MG63 (cell line): ENCODE measurements around the gene OR51B5. TPM values are rescaled to one million over a fixed set of nuclear protein-coding genes. Genes with fewer than 3 reads are reported as not detected.
"Not testable (repeated sequence)": the region's sequence is repeated elsewhere in the genome, so short reads cannot be mapped to it uniquely, and the experiment has no call there.

Source experiments
- DNase-seq: peaks from one replicate; pipeline ENCODE4 v3.0.0-alpha.2; 2020
- H3K27me3 ChIP-seq: fragments of 250-450 bp; sonication (Bioruptor Pico); 2 replicates; pipeline ENCODE4 v1.5.1; 2020; ENCODE audit warnings: mild to moderate bottlenecking, moderate library complexity
- H3K36me3 ChIP-seq: fragments of 250-450 bp; sonication (Bioruptor Pico); 2 replicates; pipeline ENCODE4 v1.5.1; 2020; ENCODE audit warnings: mild to moderate bottlenecking, moderate library complexity
- H3K4me3 ChIP-seq: fragments of 250-450 bp; sonication (Bioruptor Pico); 2 replicates; pipeline ENCODE4 v1.5.1; 2020; ENCODE audit warnings: mild to moderate bottlenecking, moderate library complexity
- H3K9me3 ChIP-seq: fragments of 250-450 bp; sonication (Bioruptor Pico); 2 replicates; pipeline ENCODE4 v1.5.1; 2020; ENCODE audit warnings: mild to moderate bottlenecking, moderate library complexity
- total RNA-seq: library from RNA; depleted of rRNA; stranded (reverse); fragments of >200 nt; shearing (Covaris generic); gene quantifications from 2 replicates; pipeline ENCODE4 v1.2.3, GENCODE V29; 2014; ENCODE audit warnings: low replicate concordance; rRNA removed

OR51B5 gene
- total RNA-seq, 1 experiment from 2014 or later: 0.89 TPM

- H3K27me3 ChIP-seq, H3K36me3 ChIP-seq, H3K4me3 ChIP-seq, DNase-seq, H3K9me3 ChIP-seq: not testable (repeated sequence)
Observed at GRCh38 chr11:5294342-5294995, 48.9 kb downstream of the OR51B5 start.

- no peaks in the 10 kb centered on the region for H3K9me3 ChIP-seq
- H3K27me3 ChIP-seq: no peaks in the 10 kb centered on the region
- H3K4me3 ChIP-seq: no peak overlapping the region
- DNase-seq: no peak
- H3K36me3 ChIP-seq: no peaks in the 10 kb centered on the region
Observed at GRCh38 chr11:5293028-5293427, 50.3 kb downstream of the OR51B5 start.

Other genes with a start within 250 kb of the OR51B5 start
- gene OR52A5, start 205.2 kb downstream of the OR51B5 start, total RNA-seq: not detected in 2 replicates
- not detected in 2 replicates for gene OR52A1, start 188.8 kb downstream of the OR51B5 start, total RNA-seq
- gene OR51V1, start 142.8 kb downstream of the OR51B5 start, total RNA-seq: not detected in 2 replicates
- gene HBB, start 116.5 kb downstream of the OR51B5 start, total RNA-seq: not detected in 2 replicates
- not detected in 2 replicates for gene HBD, start 109.0 kb downstream of the OR51B5 start, total RNA-seq
- gene HBG1, start 93.7 kb downstream of the OR51B5 start, total RNA-seq: not detected in 2 replicates
- gene HBG2, start 88.7 kb downstream of the OR51B5 start, total RNA-seq: not detected in 2 replicates
- not detected in 2 replicates for gene HBE1, start 73.6 kb downstream of the OR51B5 start, total RNA-seq
- not detected in 2 replicates for gene OR51B4, start 41.6 kb downstream of the OR51B5 start, total RNA-seq
- not detected in 2 replicates for gene OR51B2, start 19.2 kb downstream of the OR51B5 start, total RNA-seq
- gene OR51B6, start 8.0 kb upstream of the OR51B5 start, total RNA-seq: not detected in 2 replicates
- gene OR51M1, start 40.3 kb upstream of the OR51B5 start, total RNA-seq: not detected in 2 replicates
- not detected in 2 replicates for gene OR51Q1, start 78.6 kb upstream of the OR51B5 start, total RNA-seq
- gene OR51I1, start 98.0 kb upstream of the OR51B5 start, total RNA-seq: not detected in 2 replicates
- gene OR51I2, start 105.8 kb upstream of the OR51B5 start, total RNA-seq: not detected in 2 replicates
- not detected in 2 replicates for gene OR52D1, start 145.2 kb upstream of the OR51B5 start, total RNA-seq
- not detected in 2 replicates for gene UBQLN3, start 166.4 kb upstream of the OR51B5 start, total RNA-seq
- not detected in 2 replicates for gene UBQLNL, start 173.2 kb upstream of the OR51B5 start, total RNA-seq
- gene OR52H1, start 205.0 kb upstream of the OR51B5 start, total RNA-seq: not detected in 2 replicates
- gene OR52B6, start 237.4 kb upstream of the OR51B5 start, total RNA-seq: not detected in 2 replicates